Measurements from ENCODE around the gene UBA6.

DNA sequence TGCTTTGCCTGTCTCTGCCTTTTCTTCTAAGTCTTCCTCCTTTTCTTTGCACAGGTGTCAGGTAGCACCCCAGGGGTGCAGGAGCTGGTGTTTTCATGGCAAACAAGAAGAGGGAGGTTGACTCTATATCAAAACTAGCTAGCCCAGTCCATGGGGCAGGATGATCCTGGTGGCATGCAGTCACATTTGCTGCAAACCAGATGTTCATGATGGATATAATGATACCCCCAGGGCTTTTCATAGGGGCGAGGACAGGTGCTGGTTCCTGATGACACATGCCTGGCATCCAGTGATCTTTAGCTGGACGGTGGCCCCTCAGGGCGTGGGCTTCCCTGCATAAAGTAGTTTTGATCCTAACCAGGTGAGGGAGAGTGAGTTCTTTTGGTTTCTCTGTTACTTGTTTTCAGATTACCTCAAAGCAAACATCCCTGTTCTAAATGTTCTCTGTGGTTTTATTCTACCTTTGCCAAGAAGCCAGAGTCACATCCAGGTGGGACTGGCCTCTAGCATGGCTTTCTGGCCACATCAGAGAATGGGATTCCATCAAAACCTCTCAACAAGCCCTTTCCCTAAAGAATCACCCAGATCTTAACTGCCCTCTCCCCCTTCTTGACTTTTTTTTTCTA, 11.2 kb upstream of the UBA6 start:
- TF ChIP-seq, protein P1, sequence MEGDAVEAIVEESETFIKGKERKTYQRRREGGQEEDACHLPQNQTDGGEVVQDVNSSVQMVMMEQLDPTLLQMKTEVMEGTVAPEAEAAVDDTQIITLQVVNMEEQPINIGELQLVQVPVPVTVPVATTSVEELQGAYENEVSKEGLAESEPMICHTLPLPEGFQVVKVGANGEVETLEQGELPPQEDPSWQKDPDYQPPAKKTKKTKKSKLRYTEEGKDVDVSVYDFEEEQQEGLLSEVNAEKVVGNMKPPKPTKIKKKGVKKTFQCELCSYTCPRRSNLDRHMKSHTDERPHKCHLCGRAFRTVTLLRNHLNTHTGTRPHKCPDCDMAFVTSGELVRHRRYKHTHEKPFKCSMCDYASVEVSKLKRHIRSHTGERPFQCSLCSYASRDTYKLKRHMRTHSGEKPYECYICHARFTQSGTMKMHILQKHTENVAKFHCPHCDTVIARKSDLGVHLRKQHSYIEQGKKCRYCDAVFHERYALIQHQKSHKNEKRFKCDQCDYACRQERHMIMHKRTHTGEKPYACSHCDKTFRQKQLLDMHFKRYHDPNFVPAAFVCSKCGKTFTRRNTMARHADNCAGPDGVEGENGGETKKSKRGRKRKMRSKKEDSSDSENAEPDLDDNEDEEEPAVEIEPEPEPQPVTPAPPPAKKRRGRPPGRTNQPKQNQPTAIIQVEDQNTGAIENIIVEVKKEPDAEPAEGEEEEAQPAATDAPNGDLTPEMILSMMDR (IDR thresholded peaks at IDR 0.05), result no peak
- TF ChIP-seq EZH2 (IDR thresholded peaks at IDR 0.05; ENCODE audit: borderline replicate concordance, insufficient read depth, low read depth, low read length, poor library complexity, severe bottlenecking), result no peak
